ENCODE results near the gene HOXC12. TPM values are rescaled to one million over a fixed set of nuclear protein-coding genes. Genes with fewer than 3 reads are reported as not detected.

HOXC12 gene
- total RNA-seq, 1 donor from 2014 or later, result not detected

- no peak for DNase-seq
Observed at GRCh38 chr12:53956914-53957536, 2.3 kb downstream of the HOXC12 start.

- DNase-seq, result no peak
Observed at GRCh38 chr12:53958128-53958527, 3.4 kb downstream of the HOXC12 start.

- no peak for DNase-seq
Observed at GRCh38 chr12:53959314-53959713, 4.6 kb downstream of the HOXC12 start.

GRCh38 chr12:53960187-53961024 is 5.7 kb downstream of the HOXC12 start:
- DNase-seq, result no peak

- DNase-seq, result no peak
Observed at GRCh38 chr12:53961025-53961761, 6.5 kb downstream of the HOXC12 start.

- no peak for DNase-seq
Observed at GRCh38 chr12:53963005-53963404, 8.3 kb downstream of the HOXC12 start.

GRCh38 chr12:53963434-53964314 is 9.0 kb downstream of the HOXC12 start:
- no peak for DNase-seq

- no peak for DNase-seq
Observed at GRCh38 chr12:53964315-53964713, 9.6 kb downstream of the HOXC12 start.

GRCh38 chr12:53965281-53966084 is 10.8 kb downstream of the HOXC12 start:
- DNase-seq, result no peak

- DNase-seq, result no peak
Observed at GRCh38 chr12:53966085-53966384, 11.3 kb downstream of the HOXC12 start.

GRCh38 chr12:53966385-53967133 is 11.9 kb downstream of the HOXC12 start:
- DNase-seq, result no peak

GRCh38 chr12:53967421-53967925 is 12.8 kb downstream of the HOXC12 start:
- DNase-seq, result no peak

- no peak for DNase-seq
Observed at GRCh38 chr12:53968214-53969127, 13.8 kb downstream of the HOXC12 start.

GRCh38 chr12:53969588-53970259 is 15.0 kb downstream of the HOXC12 start:
- DNase-seq, result no peak

- DNase-seq, result no peak
Observed at GRCh38 chr12:53970451-53970850, 15.7 kb downstream of the HOXC12 start.

GRCh38 chr12:53971129-53971528 is 16.4 kb downstream of the HOXC12 start:
- no peak for DNase-seq

- no peak for DNase-seq
Observed at GRCh38 chr12:53971686-53972085, 17.0 kb downstream of the HOXC12 start.

- no peak for DNase-seq
Observed at GRCh38 chr12:53972152-53972702, 17.5 kb downstream of the HOXC12 start.

- DNase-seq, result no peak
Observed at GRCh38 chr12:53972722-53973235, 18.1 kb downstream of the HOXC12 start, which contains the start of gene HOXC11. TSS of gene HOXC11 (plus strand) at chr12:53973126. CDS start at chr12:53973242, 116 bp downstream.

All from dermis blood vessel endothelial cell (primary cell).